GM21786 (cell line): ENCODE measurements around the gene PIGS.

Experiments
- ATAC-seq: cut with Tn5 transposase; IDR thresholded peaks from one replicate; pipeline ENCODE4 v1.9.1; 2021; ENCODE audit not compliant: unreplicated experiment

The PIGS gene

DNA sequence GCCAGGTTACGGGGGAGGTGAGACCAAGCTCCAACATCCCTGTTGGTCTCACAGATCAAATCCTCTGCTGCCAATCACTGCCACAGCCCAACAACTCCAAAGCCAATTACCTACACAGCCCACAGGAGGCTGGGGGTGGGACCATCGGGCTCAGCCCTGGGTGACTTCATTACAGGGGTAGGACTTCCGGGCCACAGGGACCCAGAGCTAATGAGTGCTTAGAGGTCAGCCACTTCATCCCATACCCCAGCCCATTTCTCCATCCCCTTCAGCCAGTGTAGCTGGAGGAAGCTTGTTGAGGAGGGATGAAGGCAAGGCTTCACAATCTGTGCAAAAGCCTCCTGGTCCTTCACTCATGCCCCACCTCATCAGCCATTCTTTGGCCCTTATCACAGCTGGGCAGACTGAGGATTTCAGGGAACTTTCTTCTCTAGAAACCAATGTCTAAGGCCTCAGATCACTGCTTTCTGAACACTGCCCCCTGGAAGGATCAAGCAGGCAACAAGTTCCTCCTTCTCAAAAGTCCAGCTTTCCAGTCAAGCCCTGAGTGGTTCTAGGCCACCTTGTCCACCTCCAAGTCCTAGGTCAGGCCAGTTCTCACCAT is 59.4 kb downstream of the PIGS start:
- no peak for ATAC-seq

DNA sequence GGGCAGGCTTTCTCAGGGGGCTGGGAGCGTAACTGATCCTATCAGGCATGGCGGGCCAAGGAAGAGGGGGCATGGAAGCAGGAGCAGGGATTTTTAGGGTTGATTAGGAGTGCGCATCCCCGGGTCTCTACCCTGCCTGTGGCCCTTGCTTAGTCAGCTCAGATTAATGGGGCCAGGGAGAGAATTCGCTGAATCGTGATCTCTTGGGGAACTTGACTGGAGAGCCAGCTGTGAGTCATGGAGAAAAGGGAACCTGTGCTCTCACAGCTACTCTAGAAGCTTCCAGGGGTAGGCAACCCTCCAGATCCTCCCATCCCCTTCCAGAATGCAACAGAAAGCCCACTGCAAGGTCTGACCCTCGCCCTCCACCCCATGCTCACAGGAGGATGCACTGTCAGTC is 61.5 kb downstream of the PIGS start:
- ATAC-seq, result no peak

- no peak for ATAC-seq
Measured at GRCh38 chr17:28508211-28508724, 63.1 kb downstream of the PIGS start.

- no peak for ATAC-seq
Measured at GRCh38 chr17:28507567-28508203, 63.6 kb downstream of the PIGS start.

DNA sequence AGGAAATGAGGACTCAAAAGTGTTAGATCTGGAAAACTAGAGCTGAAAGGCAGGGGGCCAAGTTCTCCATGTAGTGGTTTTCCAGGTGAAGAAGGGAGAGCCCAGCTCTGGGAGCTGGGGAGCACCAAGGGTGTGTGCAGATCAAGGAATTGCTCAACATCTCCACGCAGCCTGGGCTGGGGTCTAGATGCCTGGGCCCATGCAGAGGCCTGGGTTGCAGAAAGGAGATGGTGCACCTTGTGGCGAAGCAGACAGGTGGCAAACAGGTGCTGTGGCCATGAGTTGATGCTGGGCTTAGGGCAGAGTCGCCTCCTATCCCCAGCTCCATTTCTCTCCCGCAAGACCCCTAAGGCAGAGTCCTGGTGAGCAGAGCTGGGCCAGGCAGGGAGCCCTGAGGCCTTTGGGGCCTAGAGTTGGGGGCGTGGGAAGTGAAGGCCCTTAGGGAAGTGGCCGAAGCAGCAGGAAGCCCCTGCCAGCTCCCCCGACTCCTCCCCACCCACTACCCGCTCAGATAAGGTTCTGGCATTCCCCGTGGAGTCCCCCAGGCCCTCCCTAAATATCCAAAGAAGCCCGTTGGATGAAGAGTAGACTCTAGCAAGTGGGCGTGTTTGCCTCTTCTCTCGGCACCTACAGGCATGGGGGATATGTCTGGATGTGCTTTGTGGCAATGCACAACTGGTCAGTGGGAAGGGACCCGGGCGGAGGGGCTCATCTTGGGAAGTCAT is 64.4 kb downstream of the PIGS start:
- no peak for ATAC-seq

- no peak for ATAC-seq
Measured at GRCh38 chr17:28505986-28506665, 65.2 kb downstream of the PIGS start, which contains the start of gene FOXN1. Gene FOXN1 (plus strand): TSS chr17:28506348. CDS start chr17:28523970, 17,622 bp downstream.

DNA sequence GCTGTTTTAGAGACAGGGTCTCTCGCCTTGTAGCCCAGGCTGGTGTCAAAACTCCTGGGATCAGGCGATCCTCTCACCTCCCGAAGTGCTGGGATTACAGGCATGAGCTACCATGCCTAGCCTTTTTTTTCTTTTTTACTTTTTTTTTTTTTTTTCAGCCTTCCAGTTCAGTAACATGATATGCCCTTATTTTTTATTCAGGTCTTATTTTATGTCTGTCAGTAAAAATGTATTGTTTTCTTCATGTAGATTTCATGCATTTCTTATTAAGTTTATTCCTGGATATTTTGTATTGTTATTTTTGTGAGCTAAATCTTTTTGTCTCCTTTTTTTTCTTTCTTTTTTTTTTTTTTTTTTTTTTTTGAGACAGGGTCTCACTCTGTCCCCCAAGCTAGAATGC is 67.9 kb downstream of the PIGS start:
- no peak for ATAC-seq
